IPS DF 6.9 (cell line): ENCODE measurements around the gene PRR12.
"Not testable (repeated sequence)": the region's sequence is repeated elsewhere in the genome, so short reads cannot be mapped to it uniquely, and the experiment has no call there.

Experiments used
- DNase-seq: peaks from one replicate; pipeline ENCODE4 v3.0.0-alpha.2; 2013; ENCODE audit warnings: low read depth, low spot score
- H3K27ac ChIP-seq: one replicate; pipeline ENCODE4 v1.5.1; 2013; ENCODE audit warnings: low read length, control low read depth
- H3K27me3 ChIP-seq: 2 replicates; pipeline ENCODE4 v1.6.1; 2013; ENCODE audit warnings: mild to moderate bottlenecking, low read length; ENCODE audit not compliant: control insufficient read depth, insufficient read depth
- H3K36me3 ChIP-seq: 2 replicates; pipeline ENCODE4 v1.6.1; 2013; ENCODE audit warnings: low read length; ENCODE audit not compliant: control insufficient read depth, insufficient read depth
- H3K4me1 ChIP-seq: 2 replicates; pipeline ENCODE4 v1.6.1; 2013; ENCODE audit warnings: low read length; ENCODE audit not compliant: control insufficient read depth, insufficient read depth
- H3K4me3 ChIP-seq: 2 replicates; pipeline ENCODE4 v1.5.1; 2013; ENCODE audit warnings: mild to moderate bottlenecking, low read length
- H3K9me3 ChIP-seq: 2 replicates; pipeline ENCODE4 v1.6.1; 2013; ENCODE audit warnings: low read length, inconsistent platforms; ENCODE audit not compliant: control insufficient read depth, insufficient read depth
- WGBS: extraction: QIAGEN DNeasy Blood & Tissue Kit; methylation state at CpG from one replicate; pipeline ENCODE4 v1.1.7; 2013; ENCODE audit warnings: mixed read lengths, missing lambda C conversion rate; ENCODE audit not compliant: insufficient read length, insufficient coverage; 5-methylcytosine and 5-hydroxymethylcytosine counted together

The PRR12 gene

DNA sequence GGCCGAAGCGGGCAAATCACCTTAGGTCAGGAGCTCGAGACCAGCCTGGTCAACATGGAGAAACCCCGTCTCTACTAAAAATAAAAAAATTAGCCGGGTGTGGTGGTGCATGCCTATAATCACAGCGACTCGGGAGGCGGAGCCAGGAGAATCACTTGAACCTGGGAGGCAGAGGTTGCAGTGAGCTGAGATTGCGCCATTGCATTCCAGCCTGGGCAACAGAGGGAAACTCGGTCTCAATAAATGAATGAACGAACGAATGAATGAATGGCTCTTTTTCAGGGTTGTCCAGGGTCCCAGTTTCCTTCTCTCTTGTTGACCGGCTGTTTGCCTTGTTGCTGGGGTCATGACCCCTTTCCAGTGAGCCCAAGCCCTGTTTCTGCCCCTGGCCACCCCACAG, 26.9 kb downstream of the PRR12 start:
- not testable (repeated sequence) for H3K27me3 ChIP-seq, H3K27ac ChIP-seq, DNase-seq, H3K4me3 ChIP-seq, H3K4me1 ChIP-seq, H3K9me3 ChIP-seq
- no CpG with 5 or more reads among the region's 13 CpGs for WGBS
- H3K36me3 ChIP-seq = peaks cover 32% of the 10 kb centered on the region

DNA sequence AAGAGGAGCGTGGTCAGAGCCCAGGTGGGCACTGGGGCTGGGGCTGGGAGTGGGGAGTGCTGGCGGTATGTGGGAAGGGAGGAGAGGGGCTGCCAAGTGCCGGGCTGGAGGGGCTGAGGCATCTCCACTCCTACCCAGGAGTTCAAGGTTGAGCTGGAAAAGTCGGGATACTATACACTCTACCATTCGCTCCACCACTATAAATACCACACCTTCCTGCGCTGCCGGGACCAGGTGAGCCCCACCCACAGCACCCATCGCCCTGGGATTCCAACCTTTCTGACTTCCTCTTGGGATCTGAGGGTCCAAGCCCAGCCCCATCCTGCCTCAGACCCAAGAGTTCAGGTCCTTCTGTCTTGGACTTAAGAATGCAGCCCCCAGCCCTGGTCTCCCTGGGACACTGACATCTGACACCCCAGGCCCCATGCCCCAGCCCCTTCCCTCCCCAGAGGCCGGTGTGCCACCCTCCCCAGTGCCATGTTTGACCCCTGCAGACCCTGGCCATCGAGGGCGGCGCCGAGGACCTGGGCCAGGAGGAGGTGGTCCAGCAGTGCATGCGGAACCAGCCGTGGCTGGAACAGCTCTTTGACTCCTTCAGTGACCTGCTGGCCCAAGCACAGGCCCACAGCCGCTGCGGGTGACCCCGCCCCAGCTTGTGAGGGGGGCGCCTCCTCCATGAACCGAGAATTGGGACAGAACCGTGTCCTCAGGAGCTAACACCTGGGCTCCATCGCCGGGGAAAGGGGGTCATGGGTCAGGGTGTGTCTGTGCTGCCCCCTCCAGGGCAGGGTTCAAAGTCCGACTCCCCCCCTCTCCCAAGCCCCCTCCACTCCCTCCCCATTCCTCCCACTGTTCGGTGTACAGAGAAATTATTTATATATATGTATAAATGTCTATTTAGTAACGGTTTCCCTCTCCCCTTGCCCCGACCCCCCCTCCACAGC, 34.3 kb downstream of the PRR12 start:
- peaks cover 23% of the 10 kb centered on the region for H3K36me3 ChIP-seq
- H3K27me3 ChIP-seq = no peaks in the 10 kb centered on the region
- no peak overlapping the region for H3K27ac ChIP-seq
- no peak overlapping the region for H3K4me3 ChIP-seq
- no CpG with 5 or more reads among the region's 27 CpGs for WGBS
- H3K4me1 ChIP-seq = no peaks in the 10 kb centered on the region
- DNase-seq = no peak
- H3K9me3 ChIP-seq = no peaks in the 10 kb centered on the region

DNA sequence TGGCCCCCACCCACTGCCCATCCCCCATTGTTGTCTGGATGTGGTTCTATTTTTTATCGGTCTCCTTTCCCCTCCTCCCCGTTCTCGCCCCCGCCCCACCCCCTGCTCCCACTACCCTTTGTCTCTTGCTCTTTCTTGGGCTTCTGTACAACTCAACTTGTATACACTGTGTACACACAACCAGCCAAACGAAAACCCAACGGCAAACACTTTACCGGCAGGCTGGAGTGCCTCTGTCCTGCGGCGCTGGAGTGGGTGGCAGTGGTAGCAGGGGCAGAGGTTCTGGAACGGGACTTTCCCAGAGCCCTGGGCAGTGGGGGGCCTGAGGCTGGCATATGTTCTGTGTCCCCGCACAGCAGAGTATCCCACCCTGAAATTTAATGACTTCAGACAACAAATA, 35.2 kb downstream of the PRR12 start:
- Histone ChIP-seq H3K36me3 (peaks cover 20% of the 10 kb centered on the region), H3K27ac (no peak overlapping the region), H3K4me1 (0 out of 2 replicates have a peak, but pooled peaks cover 2% of the 10 kb centered on the region), H3K4me3 (no peak overlapping the region), H3K9me3 (no peaks in the 10 kb centered on the region), H3K27me3 (no peaks in the 10 kb centered on the region)
- WGBS = no CpG with 5 or more reads among the region's 11 CpGs
- no peak for DNase-seq

DNA sequence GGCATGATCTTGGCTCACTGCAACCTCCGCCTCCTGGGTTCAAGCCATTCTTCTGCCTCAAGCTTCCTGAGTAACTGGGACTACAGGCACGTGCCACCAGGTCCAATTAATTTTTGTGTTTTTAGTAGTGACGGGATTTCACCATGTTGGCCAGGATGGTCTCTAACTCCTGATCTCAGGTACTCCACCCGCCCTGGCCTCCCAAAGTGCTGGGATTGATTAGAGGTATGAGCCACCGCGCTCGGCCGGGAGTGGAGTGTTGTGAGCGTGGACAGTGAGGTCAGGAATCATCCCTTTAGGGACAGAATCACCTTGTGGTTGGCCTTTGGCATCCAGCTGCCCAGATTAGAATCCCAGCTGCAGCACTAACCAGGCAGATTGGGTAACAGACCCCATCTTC, 38.7 kb downstream of the PRR12 start:
- Histone ChIP-seq H3K4me1 (0 out of 2 replicates have a peak, but pooled peaks cover 2% of the 10 kb centered on the region), H3K4me3 (no peak overlapping the region)
- no CpG with 5 or more reads among the region's 9 CpGs for WGBS

DNA sequence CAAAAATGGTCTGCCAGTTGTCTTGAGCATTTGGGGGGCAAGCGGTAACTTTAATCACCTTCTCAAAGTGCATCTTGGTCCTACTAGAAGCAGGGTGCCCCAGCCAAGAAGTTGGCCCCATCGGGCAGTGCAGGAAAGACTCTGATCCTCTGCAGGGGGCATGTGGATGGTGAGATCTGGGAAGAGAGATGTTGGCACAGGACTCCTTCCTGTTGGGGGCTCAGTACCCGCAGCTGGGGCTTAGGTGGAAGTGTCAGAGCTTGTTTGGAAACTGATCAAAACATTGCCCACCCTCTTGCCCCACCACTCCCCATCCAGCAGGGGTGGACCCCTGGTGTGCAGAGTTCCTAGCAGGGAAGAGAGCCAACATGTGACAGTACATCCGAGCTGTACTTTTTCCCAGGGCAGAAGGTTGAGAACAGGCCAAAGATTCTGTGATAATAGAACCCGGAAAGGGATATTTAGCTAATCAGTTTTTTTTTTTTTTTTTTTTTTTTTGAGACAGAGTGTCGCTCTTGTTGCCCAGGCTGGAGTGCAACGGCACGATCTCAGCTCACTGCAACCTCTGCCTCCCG, 40.1 kb downstream of the PRR12 start:
- Histone ChIP-seq H3K4me3 (no peak overlapping the region), H3K27me3 (no peaks in the 10 kb centered on the region), H3K27ac (no peak overlapping the region), H3K4me1 (0 out of 2 replicates have a peak, but pooled peaks cover 3% of the 10 kb centered on the region), H3K9me3 (no peaks in the 10 kb centered on the region), H3K36me3 (peaks cover 5% of the 10 kb centered on the region; the same call in 1 of the 2 replicates)
- WGBS = no CpG with 5 or more reads among the region's 9 CpGs
- no peak for DNase-seq

More for the DNA sequence above, 38.7 kb downstream of the PRR12 start:
- DNase-seq = no peak
- Histone ChIP-seq H3K9me3 (no peaks in the 10 kb centered on the region), H3K36me3 (peaks cover 13% of the 10 kb centered on the region; the same call in 1 of the 2 replicates), H3K27ac (no peak overlapping the region), H3K27me3 (no peaks in the 10 kb centered on the region)

DNA sequence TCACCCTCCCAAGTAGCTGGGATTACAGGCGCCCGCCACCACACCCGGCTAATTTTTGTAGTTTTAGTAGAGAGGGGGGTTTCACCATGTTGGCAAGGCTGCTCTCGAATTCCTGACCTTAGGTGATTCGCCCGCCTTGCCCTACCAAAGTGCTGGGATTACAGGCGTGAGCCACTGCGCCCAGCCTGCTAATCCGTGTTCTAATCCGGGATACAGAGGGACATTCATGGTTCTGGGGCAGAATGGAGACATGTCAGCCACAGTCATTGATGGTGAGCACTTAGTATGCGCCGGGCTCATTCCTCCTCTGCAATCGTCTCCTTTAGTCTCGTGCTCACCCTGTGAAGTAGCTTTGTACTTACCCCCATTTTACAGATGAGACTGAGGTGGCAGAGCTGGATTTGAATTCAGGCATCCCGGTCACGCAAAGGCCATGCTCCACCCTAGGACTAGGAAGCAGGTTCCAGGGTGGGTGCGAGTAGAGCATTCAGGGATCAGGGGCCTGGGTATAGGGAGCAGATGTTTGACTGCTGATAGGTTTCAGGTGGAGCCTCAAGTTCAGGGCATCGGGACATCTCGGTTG, 40.7 kb downstream of the PRR12 start:
- H3K27ac ChIP-seq = no peak overlapping the region
- no peaks in the 10 kb centered on the region for H3K27me3 ChIP-seq
- no CpG with 5 or more reads among the region's 19 CpGs for WGBS
- no peak overlapping the region for H3K4me3 ChIP-seq
- no peak for DNase-seq
- 0 out of 2 replicates have a peak, but pooled peaks cover 3% of the 10 kb centered on the region for H3K4me1 ChIP-seq
- no peaks in the 10 kb centered on the region for H3K36me3 ChIP-seq
- H3K9me3 ChIP-seq = no peaks in the 10 kb centered on the region

- DNase-seq = no peak
- Histone ChIP-seq H3K4me3 (no peak overlapping the region), H3K27ac (no peak overlapping the region), H3K4me1 (0 out of 2 replicates have a peak, but pooled peaks cover 3% of the 10 kb centered on the region), H3K9me3 (no peaks in the 10 kb centered on the region), H3K36me3 (no peaks in the 10 kb centered on the region), H3K27me3 (no peaks in the 10 kb centered on the region)
- no CpG with 5 or more reads among the region's 5 CpGs for WGBS
Observed at GRCh38 chr19:49632576-49632975, 41.6 kb downstream of the PRR12 start.

GRCh38 chr19:49633273-49633672, 42.3 kb downstream of the PRR12 start:
- H3K4me1 ChIP-seq, H3K4me3 ChIP-seq, H3K9me3 ChIP-seq, H3K27ac ChIP-seq, H3K27me3 ChIP-seq, H3K36me3 ChIP-seq, DNase-seq: not testable (repeated sequence)
- WGBS = no CpG with 5 or more reads among the region's 9 CpGs

GRCh38 chr19:49635530-49636232, 44.7 kb downstream of the PRR12 start:
- no peaks in the 10 kb centered on the region for H3K27me3 ChIP-seq
- H3K36me3 ChIP-seq = no peaks in the 10 kb centered on the region
- no CpG with 5 or more reads among the region's 24 CpGs for whole genome bisulfite sequencing
- no peak overlapping the region for H3K4me3 ChIP-seq
- peaks cover 5% of the 10 kb centered on the region for H3K4me1 ChIP-seq
- H3K9me3 ChIP-seq = no peaks in the 10 kb centered on the region
- no peak for DNase-seq
- no peak overlapping the region for H3K27ac ChIP-seq
